NCI-H2081 treated with DMSO at 0.1 percent for 48 hours (cell line): Measurements from ENCODE around the gene ZMIZ1.

Experiments used
- DNase-seq: peaks from one replicate; lab custom pipeline; 2025; lab: John Stamatoyannopoulos, UW

The ZMIZ1 gene

DNA sequence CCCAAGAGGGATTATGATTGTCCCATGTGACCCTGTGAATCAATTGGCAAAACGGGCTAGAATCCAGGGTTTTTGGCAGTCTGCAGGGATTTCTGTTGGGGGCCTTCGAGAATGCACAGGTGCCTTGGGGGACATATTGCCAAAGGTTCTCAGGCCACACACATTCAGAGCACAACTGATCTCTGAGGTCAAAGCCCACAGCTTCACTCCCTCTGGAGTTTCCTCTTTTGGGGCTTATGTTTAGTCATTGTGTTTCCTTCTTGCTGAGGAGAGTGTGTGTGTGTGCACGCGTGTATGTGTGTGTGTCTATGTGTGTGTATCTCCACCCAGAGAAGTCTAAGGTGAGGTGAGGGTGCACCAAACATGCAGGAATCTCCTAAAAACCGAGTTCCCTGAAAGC lies 287.3 kb downstream of the ZMIZ1 start:
- no peak for DNase-seq

GRCh38 chr10:79357180-79357579 lies 288.4 kb downstream of the ZMIZ1 start:
- DNase-seq, result no peak

- DNase-seq, result no peak
Measured at GRCh38 chr10:79358811-79359210, 290.0 kb downstream of the ZMIZ1 start.

GRCh38 chr10:79359816-79360498 lies 291.2 kb downstream of the ZMIZ1 start:
- DNase-seq, result no peak

GRCh38 chr10:79360499-79361342 lies 292.0 kb downstream of the ZMIZ1 start:
- DNase-seq, result no peak

DNA sequence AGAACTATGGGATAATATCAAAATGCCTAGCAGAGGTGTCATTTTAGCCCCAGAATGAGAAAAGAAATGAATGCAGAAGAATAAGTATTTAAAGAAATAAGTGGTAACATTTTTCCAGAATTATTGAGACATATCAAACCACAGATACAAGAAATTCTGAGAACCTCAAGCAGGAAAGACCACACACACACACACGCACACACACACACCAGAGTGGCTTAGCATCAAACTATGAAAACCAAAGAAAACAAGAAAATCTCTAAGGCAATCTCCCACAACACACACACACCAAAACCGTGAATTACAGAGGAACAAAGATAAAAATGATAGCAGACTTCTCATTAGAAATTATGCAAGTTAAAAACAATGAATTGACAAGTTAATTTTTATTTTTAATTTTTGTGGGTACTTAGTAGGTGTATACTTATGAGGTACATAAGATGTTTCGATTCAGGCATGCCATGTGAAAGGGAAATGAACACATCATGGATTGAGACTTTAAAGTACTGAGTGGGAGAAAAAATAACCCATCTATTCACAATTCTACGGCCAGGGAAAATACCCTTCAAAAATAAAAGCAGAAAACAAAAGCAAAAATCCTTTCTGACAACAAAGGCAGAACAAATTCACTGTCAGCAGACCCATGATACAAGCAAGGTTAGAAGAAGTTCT lies 293.1 kb downstream of the ZMIZ1 start:
- no peak for DNase-seq
